GM12878 (cell line): ENCODE measurements around the gene HMGN3. TPM values are rescaled to one million over a fixed set of nuclear protein-coding genes. Genes with fewer than 3 reads are reported as not detected.

ENCODE experiments used
- ATAC-seq: fragments of 200-7000 bp; cut with Tn5 transposase; 3 replicates; pipeline ENCODE4 v1.9.1; 2020; ENCODE audit warnings: mild to moderate bottlenecking, moderate library complexity
- BruUV-seq: library from RNA; stranded (reverse); fragments of 400-500 nt; replicated peaks from 2 replicates; lab custom pipeline; 2021; lab: Mats Ljungman, UMichigan
- CTCF ChIA-PET: fragments of 300-600 bp; sonication (Branson Sonifier 250); formaldehyde crosslinking; extraction: SDS; loops from one replicate; lab custom pipeline; 2021; ENCODE audit warnings: inconsistent platforms; lab: Yijun Ruan, JAX
- POLR2A ChIA-PET: fragments of 350-600 bp; formaldehyde crosslinking; extraction: SDS; loops from one replicate; lab custom pipeline; 2021; ENCODE audit warnings: inconsistent platforms; lab: Charles Lee
- RAD21 ChIA-PET: fragments of 300-600 bp; sonication (Branson Sonifier 250); formaldehyde crosslinking; loops from one replicate; lab custom pipeline; 2023; ENCODE audit warnings: antibody characterized with exemption; ENCODE audit not compliant: unreplicated experiment; lab: Charles Lee
- SMC1A ChIA-PET: fragments of 300-600 bp; sonication (Branson Sonifier 250); formaldehyde crosslinking; loops from one replicate; lab custom pipeline; 2023; ENCODE audit not compliant: unreplicated experiment, uncharacterized antibody; lab: Charles Lee
- DNase-seq: peaks from one replicate; pipeline ENCODE4 v3.0.0-alpha.2; 2011; ENCODE audit warnings: low read depth, low spot score
- FAIRE-seq: peaks from 3 replicates; lab custom pipeline; 2011; peaks lifted over from hg19 to GRCh38; lab: Jason Lieb, UNC
- H2AFZ ChIP-seq: 2 replicates; pipeline ENCODE4 v1.6.0; 2011; ENCODE audit warnings: low read depth, low read length, control low read depth; ENCODE audit not compliant: control insufficient read depth
- H3K27ac ChIP-seq: 2 replicates; pipeline ENCODE4 v1.5.1; 2011; ENCODE audit warnings: control low read depth; ENCODE audit not compliant: control insufficient read depth, insufficient read depth
- H3K27me3 ChIP-seq, 2 experiments: replicated peaks in 1 of 2; 2 replicates each; pipeline versions ENCODE4 v1.6.0 to v1.6.1; 2011; ENCODE audit warnings: low read length in 1 of 2; ENCODE audit not compliant: control insufficient read depth in 2 of 2, insufficient read depth in 2 of 2
- H3K36me3 ChIP-seq, 2 experiments: 2 replicates each; pipeline ENCODE4 v1.5.1; 2011; ENCODE audit warnings: low read length in 1 of 2; ENCODE audit not compliant: control insufficient read depth in 2 of 2, insufficient read depth in 2 of 2
- H3K4me1 ChIP-seq: 2 replicates; pipeline ENCODE4 v1.6.1; 2011; ENCODE audit warnings: mild to moderate bottlenecking, low read length, moderate library complexity, mixed read lengths; ENCODE audit not compliant: control insufficient read depth, insufficient read depth
- H3K4me2 ChIP-seq: 2 replicates; pipeline ENCODE4 v1.6.0; 2011; ENCODE audit warnings: control low read depth; ENCODE audit not compliant: control insufficient read depth, insufficient read depth
- H3K4me3 ChIP-seq: fragments of 200-600 bp; sonication (generic); 2 replicates; pipeline ENCODE4 v1.5.1; 2016
- H3K79me2 ChIP-seq: 2 replicates; pipeline ENCODE4 v1.6.0; 2011; ENCODE audit warnings: low read length; ENCODE audit not compliant: control insufficient read depth, insufficient read depth
- H3K9ac ChIP-seq: 2 replicates; pipeline ENCODE4 v1.8.0; 2011; ENCODE audit warnings: low read length, control low read depth, mixed read lengths; ENCODE audit not compliant: control insufficient read depth, insufficient read depth
- H3K9me3 ChIP-seq: replicated peaks from 3 replicates; pipeline ENCODE4 v1.5.1; 2011; ENCODE audit warnings: mild to moderate bottlenecking, low read length; ENCODE audit not compliant: control insufficient read depth, insufficient read depth
- H4K20me1 ChIP-seq: 2 replicates; pipeline ENCODE4 v1.6.0; 2011; ENCODE audit not compliant: control insufficient read depth, insufficient read depth
- ATF7 ChIP-seq: fragments of 450-650 bp; IDR thresholded peaks from 2 replicates; pipeline ENCODE4 v1.6.1; 2016; ENCODE audit warnings: low read depth, mild to moderate bottlenecking
- CHD2 ChIP-seq: IDR thresholded peaks from 2 replicates; pipeline ENCODE4 v1.6.1; 2011; ENCODE audit warnings: low read depth, low read length, improper control_type of control experiment, borderline replicate concordance
- E2F4 ChIP-seq: IDR thresholded peaks from 2 replicates; pipeline ENCODE4 v1.6.1; 2012; ENCODE audit warnings: low read depth, low read length, improper control_type of control experiment
- IRF3 ChIP-seq: fragments of 450-650 bp; IDR thresholded peaks from 2 replicates; pipeline ENCODE4 v1.6.1; 2014; ENCODE audit warnings: mild to moderate bottlenecking
- LARP7 ChIP-seq: fragments of 450-650 bp; IDR thresholded peaks from 2 replicates; pipeline ENCODE4 v1.6.1; 2017; ENCODE audit warnings: mild to moderate bottlenecking
- POLR2A ChIP-seq: IDR thresholded peaks from 2 replicates; pipeline ENCODE4 v1.6.1; 2011; ENCODE audit warnings: low read depth, mild to moderate bottlenecking, low read length
- POLR2AphosphoS5 ChIP-seq: IDR thresholded peaks from 2 replicates; pipeline ENCODE4 v1.6.1; 2011; ENCODE audit warnings: mild to moderate bottlenecking, low read length, inconsistent platforms
- PRDM15 ChIP-seq: fragments of 450-650 bp; formaldehyde crosslinking; IDR thresholded peaks from 2 replicates; pipeline ENCODE4 v1.4.0; 2020; ENCODE audit warnings: mild to moderate bottlenecking, moderate library complexity
- RELA ChIP-seq: fragments of 450-650 bp; IDR thresholded peaks from 2 replicates; pipeline ENCODE4 v1.8.0; 2014; ENCODE audit warnings: borderline replicate concordance; ENCODE audit not compliant: partially characterized antibody
- SPI1 ChIP-seq: IDR thresholded peaks from 2 replicates; pipeline ENCODE4 v1.6.1; 2011; ENCODE audit warnings: low read depth, mild to moderate bottlenecking, low read length, moderate library complexity, borderline replicate concordance; ENCODE audit not compliant: insufficient read depth
- WRNIP1 ChIP-seq: IDR thresholded peaks from 2 replicates; pipeline ENCODE4 v1.6.1; 2011; ENCODE audit warnings: low read depth, low read length, improper control_type of control experiment, borderline replicate concordance
- ZNF592 ChIP-seq: fragments of 450-650 bp; IDR thresholded peaks from 2 replicates; pipeline ENCODE4 v1.6.1; 2017; ENCODE audit warnings: mild to moderate bottlenecking, moderate library complexity
- WGBS: methylation state at CpG from one replicate; pipeline ENCODE4 v1.1.6; 2016; ENCODE audit warnings: low lambda C conversion rate; ENCODE audit not compliant: insufficient replicate concordance, insufficient coverage; ENCODE audit errors: missing lambda C conversion rate; 5-methylcytosine and 5-hydroxymethylcytosine counted together
- in situ Hi-C: fragments of 300-500 bp; cut with MboI; formaldehyde crosslinking; loops from 9 replicates; pipeline ENCODE4 v1.14.3; 2018; ENCODE audit warnings: mixed read lengths
- intact Hi-C: fragments of 100-400 bp; cut with micrococcal nuclease; formaldehyde crosslinking; loops from one replicate; pipeline ENCODE4 v1.14.2; 2022; ENCODE audit not compliant: unreplicated experiment
- polyA plus RNA-seq, 11 experiments: library from polyadenylated mRNA; depleted of rRNA in 4 of 11; unstranded in 6 of 11; stranded (reverse) in 5 of 11; fragments of >200 nt; fragmentation: Nextera tagmentation in 4 of 11; fragmentation: Illumina TruSeq in 1 of 11; extraction: Ambion mirVana in 4 of 11; extraction: Trizol in 1 of 11; gene quantifications; 1 replicate in 1 of 11; 2 replicates in 10 of 11; pipeline versions ENCODE4 v1.2.1 to v1.2.3, GENCODE V29; 2011 to 2016; ENCODE audit warnings: inconsistent platforms in 2 of 11, missing spikeins in 2 of 11, low read depth in 1 of 11
- total RNA-seq, 4 experiments: library from RNA; depleted of rRNA in 3 of 4; stranded (reverse); fragments of >200 nt in 3 of 4; fragmentation: Illumina TruSeq in 1 of 4; extraction: Trizol in 1 of 4; gene quantifications; 2 replicates each; pipeline versions ENCODE4 v1.2.1 to v1.2.3, GENCODE V29; 2013 to 2021

HMGN3 gene
- total and polyA plus RNA-seq, 10 of the 15 experiments (the other 5 are each of a cell fraction or from before 2014, with no cell fraction given) = 115 to 496 (median 262) TPM

- TF ChIP-seq ZNF592 (no peak), POLR2A (no peak)
These were observed 30.7 kb downstream of the HMGN3 start (continued) for GRCh38 chr6:79203753-79204253.

GRCh38 chr6:79202556-79202955 is 31.9 kb downstream of the HMGN3 start:
- ATAC-seq (no peak), FAIRE-seq (no peak), DNase-seq (no peak)
- Histone ChIP-seq H3K27ac (no peak overlapping the region), H3K4me1 (no peaks in the 10 kb centered on the region), H3K79me2 (no peaks in the 10 kb centered on the region), H4K20me1 (no peaks in the 10 kb centered on the region), H3K36me3 (peaks cover 0 to 2% of the 10 kb centered on the region in 2 experiments; a peak in 1 of 4 replicates), H3K9me3 (no peaks in the 10 kb centered on the region), H3K4me2 (no peak overlapping the region), H3K4me3 (no peak overlapping the region), H3K9ac (no peak overlapping the region), H2AFZ (no peak overlapping the region), H3K27me3 (no peaks in the 10 kb centered on the region)
- intact Hi-C loops = loop anchor here (10.0 kb wide), 1 partner anchor 262 kb away; no protein-coding TSS in a partner anchor
- RAD21 ChIA-PET = no interaction called here
- POLR2A ChIA-PET = no interaction called here
- SMC1A ChIA-PET = no interaction called here
- BruUV-seq = no TSS peak
- in situ Hi-C loops = no loop called here
- CTCF ChIA-PET = no interaction called here
- WGBS = 100% methylated on average over 1 of the region's 1 CpG
- TF ChIP-seq RELA = no peak
- TF ChIP-seq CHD2 = no peak
- no peak for TF ChIP-seq PRDM15
- no peak for TF ChIP-seq POLR2AphosphoS5
- no peak for TF ChIP-seq SPI1
- TF ChIP-seq IRF3 = no peak
- TF ChIP-seq E2F4 = no peak
- TF ChIP-seq LARP7 = no peak
- TF ChIP-seq WRNIP1 = no peak
- TF ChIP-seq ATF7 = no peak
